Hematopoietic multipotent progenitor cell treated with erythropoietin and hydrocortisone succinate and interleukin-3 and kit ligand, for 6 days (in vitro differentiated cells): ENCODE results near the gene GSG1.
"Not testable (repeated sequence)": the region's sequence is repeated elsewhere in the genome, so short reads cannot be mapped to it uniquely, and the experiment has no call there.

Experiments
- DNase-seq: peaks from one replicate; pipeline ENCODE4 v3.0.0-alpha.2; 2015

GSG1 gene

GRCh38 chr12:13090054-13090453 is 13.4 kb downstream of the GSG1 start:
- DNase-seq: no peak

- DNase-seq: peak; percentile 32
Measured at GRCh38 chr12:13088496-13088895, 15.0 kb downstream of the GSG1 start.

- no peak for DNase-seq
Measured at GRCh38 chr12:13087766-13088165, 15.7 kb downstream of the GSG1 start.

GRCh38 chr12:13085968-13086686 is 17.3 kb downstream of the GSG1 start:
- no peak for DNase-seq

- no peak for DNase-seq
Measured at GRCh38 chr12:13084898-13085640, 18.4 kb downstream of the GSG1 start.

- not testable (repeated sequence) for DNase-seq
Measured at GRCh38 chr12:13083638-13084037, 19.8 kb downstream of the GSG1 start.

GRCh38 chr12:13082861-13083260 is 20.6 kb downstream of the GSG1 start:
- DNase-seq: no peak

GRCh38 chr12:13080266-13080665 is 23.2 kb downstream of the GSG1 start:
- no peak for DNase-seq

GRCh38 chr12:13079440-13079906 is 24.0 kb downstream of the GSG1 start:
- DNase-seq: no peak

- DNase-seq: no peak
Measured at GRCh38 chr12:13075786-13076570, 27.5 kb downstream of the GSG1 start.

GRCh38 chr12:13075118-13075480 is 28.4 kb downstream of the GSG1 start:
- no peak for DNase-seq

- DNase-seq: no peak
Measured at GRCh38 chr12:13074396-13075117, 28.9 kb downstream of the GSG1 start.

- no peak for DNase-seq
Measured at GRCh38 chr12:13073173-13073572, 30.3 kb downstream of the GSG1 start.

- DNase-seq: no peak
Measured at GRCh38 chr12:13071305-13072280, 31.9 kb downstream of the GSG1 start.

- DNase-seq: no peak
Measured at GRCh38 chr12:13069380-13069779, 34.1 kb downstream of the GSG1 start.

GRCh38 chr12:13067322-13067721 is 36.1 kb downstream of the GSG1 start:
- DNase-seq: no peak

- DNase-seq: no peak
Measured at GRCh38 chr12:13066459-13066858, 37.0 kb downstream of the GSG1 start.

GRCh38 chr12:13066014-13066413 is 37.5 kb downstream of the GSG1 start:
- no peak for DNase-seq

- DNase-seq: no peak
Measured at GRCh38 chr12:13062669-13063068, 40.8 kb downstream of the GSG1 start.

GRCh38 chr12:13061377-13061776 is 42.1 kb downstream of the GSG1 start:
- peak; percentile 93 for DNase-seq

- DNase-seq: no peak
Measured at GRCh38 chr12:13060581-13060980, 42.9 kb downstream of the GSG1 start.

- DNase-seq: not testable (repeated sequence)
Measured at GRCh38 chr12:13053617-13054016, 49.9 kb downstream of the GSG1 start.
